ENCODE results near the gene GJB2.
"Not testable (repeated sequence)": the region's sequence is repeated elsewhere in the genome, so short reads cannot be mapped to it uniquely, and the experiment has no call there.

The GJB2 gene

GRCh38 chr13:20165417-20166257 lies 27.1 kb downstream of the GJB2 start:
- no peak for DNase-seq

- no peak for DNase-seq
These were observed 30.8 kb downstream of the GJB2 start for GRCh38 chr13:20161951-20162300.

GRCh38 chr13:20161275-20161950 lies 31.3 kb downstream of the GJB2 start:
- DNase-seq = no peak

DNA sequence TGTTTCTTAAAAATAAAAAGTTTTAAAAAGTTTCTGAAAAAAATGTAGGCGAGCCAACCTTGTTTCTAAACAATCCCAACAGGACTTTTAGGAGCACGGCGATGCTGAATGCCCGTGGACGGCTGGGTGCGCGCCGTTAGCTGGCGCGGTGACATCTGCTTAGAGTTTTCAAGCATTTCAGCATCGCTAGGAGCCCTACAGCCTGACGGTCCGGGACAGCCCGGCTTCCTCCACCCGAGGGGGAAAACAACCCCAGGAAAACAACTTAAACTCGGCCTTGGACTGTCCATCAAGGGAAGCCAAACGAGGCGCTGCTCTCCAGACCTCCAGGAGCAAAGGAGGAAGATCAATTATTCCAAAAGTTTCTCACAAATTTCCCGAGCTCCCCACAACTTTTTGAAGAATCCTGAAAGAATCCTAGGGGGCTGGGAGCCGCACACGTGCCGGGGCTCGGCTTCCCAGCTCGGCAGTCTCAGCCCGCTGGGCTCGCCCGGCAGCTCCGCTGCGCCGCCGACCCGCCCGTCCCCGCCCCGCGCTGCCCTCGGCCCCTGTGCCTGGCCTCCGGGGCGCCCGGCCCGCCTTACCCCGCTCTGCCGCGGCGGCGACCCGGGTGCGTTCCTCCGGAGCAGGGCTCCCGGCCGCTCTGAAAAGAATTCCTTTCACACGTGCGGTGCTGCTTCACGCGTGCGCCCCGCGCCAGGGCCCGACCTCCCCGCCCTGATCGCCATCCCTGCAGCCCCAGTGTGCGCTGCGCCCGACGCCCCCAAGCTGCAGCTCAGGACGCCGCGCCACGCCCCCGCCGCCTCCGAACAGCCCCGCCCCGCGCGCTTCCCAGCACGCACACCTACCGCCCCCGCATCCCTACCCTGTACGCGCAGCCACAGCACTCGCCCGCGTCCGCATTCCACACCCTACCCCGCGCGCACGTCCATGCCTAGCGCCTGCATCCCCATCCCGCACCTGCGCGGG lies 32.1 kb downstream of the GJB2 start, which contains the start of gene GJA3:
TSS of gene GJA3 (minus strand) at position 747 of the 969 bp plus-strand sequence. CDS start 17,764 bp downstream, outside the sequence.
- no peak for DNase-seq

DNA sequence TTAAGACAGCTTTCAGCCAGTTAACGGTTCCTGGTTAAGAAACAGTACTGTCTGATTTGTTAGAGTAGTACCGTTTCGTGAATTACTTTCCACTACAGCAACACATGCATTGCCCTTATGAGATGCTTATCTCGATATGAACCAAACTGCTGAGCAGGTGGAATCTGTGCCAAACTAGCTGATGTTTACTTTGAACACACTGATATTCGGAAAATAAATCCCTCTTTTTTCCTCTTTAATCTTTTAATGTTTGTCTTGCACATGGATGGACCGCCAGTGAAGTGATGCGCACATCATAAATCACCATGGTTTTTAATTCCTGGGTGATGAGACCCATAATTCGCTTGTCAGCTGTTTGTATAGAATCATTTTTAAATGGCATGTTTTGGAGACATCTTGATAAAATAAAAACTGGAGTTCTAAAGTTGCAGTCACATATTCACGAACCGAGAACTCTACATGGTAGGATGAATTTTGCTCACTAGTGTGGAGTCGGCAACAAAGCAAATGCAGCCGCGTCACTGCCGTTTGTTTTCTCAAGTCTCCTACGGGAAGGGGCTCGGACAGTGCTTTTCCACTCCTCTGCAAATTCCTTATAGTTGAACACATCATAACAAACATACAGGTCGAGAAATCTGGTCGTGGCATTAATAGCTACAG lies 33.0 kb downstream of the GJB2 start:
- no peak for DNase-seq

DNA sequence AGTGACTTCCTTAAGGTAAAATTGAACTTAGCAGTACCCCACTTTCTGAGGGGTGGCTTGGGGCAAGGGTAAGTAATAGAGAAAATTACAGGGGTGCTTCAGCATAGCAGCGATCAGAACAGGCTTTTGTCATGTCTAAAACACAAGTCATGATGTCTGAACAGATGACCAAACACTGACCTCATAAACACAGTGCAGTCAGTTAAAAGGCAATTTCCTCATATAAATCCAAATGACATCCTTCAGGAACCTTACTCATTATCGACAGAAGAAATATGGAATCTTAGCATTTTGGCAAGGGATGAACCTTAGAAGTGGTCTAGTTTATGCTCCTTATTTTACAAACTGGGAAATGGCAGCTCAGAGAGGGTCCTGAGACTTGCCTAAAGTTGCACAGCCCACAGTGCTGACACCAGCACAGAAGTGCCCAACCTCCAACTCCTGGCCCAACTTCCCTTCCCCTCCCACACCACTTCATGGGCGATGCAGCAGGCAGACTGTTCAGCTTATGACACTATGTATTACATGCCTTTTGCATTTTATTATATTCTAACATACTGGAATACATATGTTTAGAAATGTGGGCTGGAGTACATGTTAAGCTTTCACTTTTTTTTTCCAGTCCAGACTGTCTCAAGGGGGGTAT lies 35.5 kb downstream of the GJB2 start:
- no peak for DNase-seq

- DNase-seq = no peak
These were observed 36.0 kb downstream of the GJB2 start for GRCh38 chr13:20156702-20157101.

- not testable (repeated sequence) for DNase-seq
These were observed 39.4 kb downstream of the GJB2 start for GRCh38 chr13:20153290-20153689.

DNA sequence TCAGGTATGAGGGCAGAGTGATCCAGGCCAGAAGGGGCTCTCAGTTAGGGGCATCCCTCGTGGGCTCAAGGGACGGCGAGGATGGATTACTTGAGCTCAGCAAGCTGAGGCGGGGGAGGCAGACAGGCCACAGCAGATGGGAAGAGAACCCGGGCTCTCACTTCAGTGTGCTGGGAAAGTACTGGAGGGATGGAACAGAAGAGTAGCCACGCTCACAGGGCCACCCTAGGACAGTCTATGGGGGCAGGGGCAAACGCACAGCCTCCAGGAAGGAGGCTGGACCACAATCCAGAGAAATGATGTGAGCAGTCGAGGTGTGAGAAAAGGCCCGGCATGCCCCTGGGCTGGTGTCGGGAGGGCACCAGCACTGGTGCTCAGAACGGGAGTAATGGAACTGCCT lies 41.1 kb downstream of the GJB2 start:
- DNase-seq = no peak

DNA sequence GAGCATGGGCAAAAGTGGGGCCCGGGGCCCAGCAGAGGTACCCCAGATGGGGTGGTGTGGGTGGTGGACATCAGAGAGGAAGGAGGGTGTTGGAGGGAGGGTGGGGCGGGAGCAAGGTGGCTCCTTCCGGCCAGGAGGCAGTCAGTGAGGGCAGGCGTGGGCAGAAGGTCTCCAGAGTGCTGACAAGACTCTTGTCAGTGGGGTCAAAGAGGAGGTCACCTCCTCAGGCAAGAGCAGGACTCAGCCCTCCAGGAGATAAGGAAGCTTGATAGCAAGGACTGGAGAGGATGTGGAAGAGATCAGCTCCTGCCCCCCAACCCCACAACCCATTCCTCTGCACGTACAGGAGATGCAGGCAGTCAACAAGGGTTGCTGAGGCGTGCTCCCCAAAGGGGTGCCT lies 41.7 kb downstream of the GJB2 start:
- no peak for DNase-seq

DNA sequence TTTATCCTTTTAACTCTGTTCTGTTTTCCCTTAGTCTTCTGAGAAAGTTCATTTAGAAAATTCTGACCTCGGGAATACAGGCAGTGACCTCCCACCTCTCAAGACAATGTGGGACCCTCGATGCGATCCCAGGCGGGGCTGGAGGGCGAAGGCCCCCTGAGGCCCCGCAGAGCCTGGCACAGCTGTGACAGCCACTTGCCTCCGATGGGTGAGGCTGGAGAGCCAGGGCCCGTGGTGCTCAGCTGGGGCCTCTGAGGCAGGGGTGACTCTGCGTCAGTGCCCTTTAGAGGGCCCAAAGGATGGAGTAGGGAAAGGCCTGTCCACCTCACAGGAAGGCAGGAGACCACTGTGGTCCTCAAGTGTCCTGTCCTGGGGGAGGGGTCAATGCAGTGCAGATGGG lies 42.2 kb downstream of the GJB2 start:
- no peak for DNase-seq

DNA sequence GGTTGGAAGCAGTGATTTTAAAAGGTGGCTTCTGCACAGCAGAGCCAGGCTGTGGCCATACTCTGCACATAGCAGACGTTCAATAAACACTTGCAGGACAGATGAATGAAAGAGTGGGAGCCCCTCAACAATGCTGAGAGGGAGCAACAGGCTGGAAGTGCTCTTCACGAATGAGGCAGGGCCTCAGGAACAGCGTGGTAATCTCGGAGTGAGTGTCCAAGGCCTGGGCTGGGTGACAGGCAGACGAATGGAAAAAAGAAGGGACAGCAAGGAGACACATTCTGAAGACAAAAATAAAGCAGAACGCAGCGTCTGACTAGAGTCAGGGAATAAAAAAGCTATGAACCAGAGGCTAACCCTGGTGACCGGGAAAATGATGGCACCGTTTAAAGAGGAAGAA lies 43.0 kb downstream of the GJB2 start:
- no peak for DNase-seq

- no peak for DNase-seq
These were observed 44.1 kb downstream of the GJB2 start for GRCh38 chr13:20148501-20149183.

DNA sequence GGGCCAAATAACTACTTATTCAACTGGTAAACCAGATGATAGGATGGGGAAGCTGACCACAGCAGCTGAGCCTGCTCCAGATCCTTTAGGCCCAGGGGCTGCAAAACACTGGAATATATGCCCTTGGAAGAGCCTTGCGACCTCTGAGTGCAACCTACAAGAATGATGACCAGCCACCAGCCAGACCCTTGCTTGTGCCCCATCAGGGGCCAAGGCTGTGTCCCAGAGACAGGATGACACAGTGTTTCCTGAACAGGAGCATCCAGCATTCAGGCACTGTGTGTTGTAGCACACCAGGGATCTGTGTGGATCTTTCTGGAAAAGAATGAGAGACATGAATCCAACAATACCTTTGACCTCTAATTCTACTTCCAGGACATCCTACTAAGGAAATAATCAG lies 46.4 kb downstream of the GJB2 start:
- DNase-seq = no peak

DNA sequence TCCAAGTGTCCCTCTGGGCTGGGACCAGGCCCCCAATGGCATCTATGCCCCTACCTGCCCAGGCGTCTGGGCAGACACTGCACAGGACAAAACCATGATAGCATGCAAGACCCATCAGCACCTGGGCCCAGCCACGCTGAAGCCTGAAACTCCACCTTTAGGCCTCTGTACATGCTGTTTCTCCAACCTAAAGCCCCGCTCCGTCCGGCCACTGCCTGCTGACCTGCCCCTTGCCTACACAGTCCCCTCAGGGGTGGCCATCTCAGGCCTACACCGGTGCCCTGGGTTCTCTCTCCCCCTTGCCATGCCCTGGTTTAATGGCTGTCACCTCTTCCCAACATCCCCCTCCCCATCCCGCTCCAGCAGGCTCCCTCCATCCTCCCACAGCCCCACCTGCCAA lies 47.2 kb downstream of the GJB2 start:
- no peak for DNase-seq

GRCh38 chr13:20144141-20144850 lies 48.4 kb downstream of the GJB2 start:
- DNase-seq = no peak

- no peak for DNase-seq
These were observed 49.7 kb downstream of the GJB2 start for GRCh38 chr13:20142927-20143480.

- DNase-seq = no peak
These were observed 50.5 kb downstream of the GJB2 start for GRCh38 chr13:20142023-20142926.
